SK-N-MC (cell line): Measurements from ENCODE around the gene FBXL17.

ENCODE experiments used
- EZH2 ChIP-seq: fragments of 200-600 bp; sonication (generic); IDR thresholded peaks from one replicate; pipeline ENCODE4 v1.6.1; 2017; ENCODE audit warnings: antibody characterized with exemption
- FOXP2 ChIP-seq: optimal IDR thresholded peaks from 2 replicates; pipeline ENCODE3; 2011; ENCODE audit warnings: mild to moderate bottlenecking, moderate library complexity; ENCODE audit not compliant: insufficient read depth; ENCODE audit errors: extremely low read length, control extremely low read depth
- POLR2AphosphoS5 ChIP-seq: IDR thresholded peaks from 2 replicates; pipeline ENCODE4 v1.6.1; 2012; ENCODE audit warnings: mild to moderate bottlenecking, low read depth, low read length, borderline replicate concordance

- TF ChIP-seq POLR2AphosphoS5 (no peak), EZH2 (no peak), FOXP2 (no peak)
Measured at GRCh38 chr5:107937204-107937603, 444.7 kb downstream of the FBXL17 start.
